GM19099 (cell line): ENCODE results near the gene CCNQ.

ENCODE experiments used
- POLR2A ChIP-seq: IDR thresholded peaks from 3 replicates; pipeline ENCODE4 v1.6.1; 2011; ENCODE audit warnings: low read depth; ENCODE audit not compliant: insufficient read length; ENCODE audit errors: extremely low read depth

The CCNQ gene

DNA sequence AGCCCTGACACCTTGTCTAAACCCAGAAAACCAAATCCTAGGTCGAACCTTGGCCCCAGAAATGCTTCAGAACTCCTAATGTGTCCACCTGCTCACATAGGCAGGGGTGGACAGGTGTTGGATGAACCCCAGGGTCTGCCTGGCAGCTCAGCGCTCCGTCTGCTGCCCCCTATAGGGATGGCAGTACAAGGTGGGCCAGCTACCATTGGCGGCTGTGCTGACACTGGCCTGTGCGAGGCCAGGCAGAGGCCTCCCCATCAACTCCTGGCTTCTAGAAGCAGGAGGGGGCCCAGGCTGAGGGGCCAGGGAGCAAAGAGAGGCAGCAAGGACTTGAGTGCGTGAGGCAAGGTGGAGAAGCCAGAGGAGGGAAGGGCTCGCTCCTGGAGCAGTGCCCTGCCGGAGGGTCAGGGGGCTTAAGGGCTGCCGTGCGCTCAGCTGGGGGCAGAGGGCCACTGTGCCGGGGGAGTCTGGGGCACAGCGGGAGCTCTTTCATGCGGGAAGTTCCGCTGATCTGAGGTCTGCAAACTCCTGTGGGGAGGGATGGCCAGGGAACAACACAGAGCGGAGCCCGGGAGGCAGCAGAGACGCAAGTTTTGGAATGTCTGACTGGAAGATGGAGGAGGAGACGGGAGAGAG lies 20.6 kb downstream of the CCNQ start:
- no peak for TF ChIP-seq POLR2A

DNA sequence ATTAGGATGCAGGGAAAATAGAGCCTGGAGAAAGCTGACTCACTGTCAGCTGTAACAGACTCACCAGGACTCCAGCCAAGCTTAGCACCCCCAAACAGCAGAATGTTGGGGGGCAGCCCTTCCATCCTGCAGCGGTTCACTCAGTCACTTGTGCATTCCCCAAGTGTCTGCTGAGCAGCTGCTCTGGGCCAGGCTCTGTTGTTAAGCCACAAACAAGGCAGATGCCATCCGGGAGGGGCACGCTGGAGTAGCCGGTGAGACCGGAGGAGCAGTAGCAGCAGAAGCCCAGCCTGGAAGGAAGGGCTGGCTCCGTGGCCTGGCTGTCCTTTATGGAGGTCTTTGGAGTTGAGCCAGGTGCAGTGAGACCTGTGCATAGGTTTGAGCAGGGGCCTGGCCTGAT lies 22.0 kb downstream of the CCNQ start:
- TF ChIP-seq POLR2A: no peak

DNA sequence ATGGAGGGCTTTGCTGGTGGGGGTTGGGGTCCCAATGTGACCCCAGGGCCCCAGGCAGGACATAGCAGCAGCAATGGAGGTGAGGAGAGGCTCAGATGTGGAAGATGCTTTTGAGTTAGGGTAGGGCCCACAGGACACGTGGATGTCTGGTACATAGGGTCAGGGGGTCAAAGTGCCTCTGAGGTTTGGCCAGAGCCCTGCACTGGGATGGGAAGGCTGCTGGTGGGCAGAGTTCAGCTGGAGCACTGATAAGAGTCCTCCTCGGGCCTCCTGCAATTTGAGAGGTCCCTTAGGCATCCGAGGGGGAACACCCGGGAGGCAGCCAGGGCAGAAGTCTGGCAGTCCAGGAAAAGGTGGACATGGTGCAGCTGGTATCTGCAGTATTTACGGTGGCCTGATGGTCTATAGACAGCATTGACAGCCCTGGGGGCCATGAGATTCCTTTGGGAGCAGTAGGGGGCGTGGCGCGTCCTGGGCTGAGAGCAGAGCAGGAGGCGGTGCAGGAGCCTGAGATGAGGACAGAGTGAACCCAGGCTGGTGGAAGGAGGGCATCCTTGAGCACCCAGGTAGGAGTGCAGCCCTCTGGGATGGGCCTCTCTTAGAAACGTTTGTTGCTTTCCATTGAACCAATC lies 22.6 kb downstream of the CCNQ start:
- no peak for TF ChIP-seq POLR2A

DNA sequence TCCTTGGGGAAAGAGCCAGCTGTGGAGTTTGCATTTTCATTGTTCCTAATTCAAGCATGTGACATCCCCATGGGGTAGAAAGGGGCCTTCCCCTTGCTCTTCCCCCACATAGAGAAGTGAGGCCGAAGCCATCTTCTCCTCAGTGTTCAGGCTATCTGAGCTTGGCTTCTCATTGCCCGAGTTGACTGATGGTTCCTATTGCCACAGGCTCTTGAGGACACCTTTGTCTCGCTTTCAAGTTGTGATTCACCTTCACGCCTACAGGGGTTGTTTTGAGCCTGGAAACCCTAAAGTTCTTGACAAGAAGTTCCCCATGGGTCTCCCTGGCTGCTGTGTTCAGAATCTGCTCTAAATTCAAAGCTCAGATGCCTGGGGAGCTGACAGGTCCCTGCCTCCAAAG lies 25.0 kb downstream of the CCNQ start:
- TF ChIP-seq POLR2A: no peak

DNA sequence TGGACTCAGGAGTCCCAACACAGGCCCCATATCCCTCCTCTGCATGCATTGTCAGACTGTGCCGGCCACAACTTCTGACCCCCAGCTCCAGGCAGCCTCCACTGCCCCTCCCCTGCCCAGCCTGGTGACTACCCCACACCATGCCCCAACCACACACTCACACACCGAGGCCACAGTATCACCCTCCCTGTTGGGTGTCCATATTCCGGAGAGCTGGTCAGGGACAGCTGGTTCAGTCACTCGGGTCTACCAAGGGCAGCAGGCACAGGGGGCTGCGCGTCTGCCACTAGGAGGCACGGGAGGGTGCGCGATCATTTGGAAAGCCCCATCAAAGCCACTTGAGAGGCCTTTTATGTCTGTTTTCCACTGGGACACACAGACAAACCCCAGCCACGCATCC lies 26.3 kb downstream of the CCNQ start:
- no peak for TF ChIP-seq POLR2A

DNA sequence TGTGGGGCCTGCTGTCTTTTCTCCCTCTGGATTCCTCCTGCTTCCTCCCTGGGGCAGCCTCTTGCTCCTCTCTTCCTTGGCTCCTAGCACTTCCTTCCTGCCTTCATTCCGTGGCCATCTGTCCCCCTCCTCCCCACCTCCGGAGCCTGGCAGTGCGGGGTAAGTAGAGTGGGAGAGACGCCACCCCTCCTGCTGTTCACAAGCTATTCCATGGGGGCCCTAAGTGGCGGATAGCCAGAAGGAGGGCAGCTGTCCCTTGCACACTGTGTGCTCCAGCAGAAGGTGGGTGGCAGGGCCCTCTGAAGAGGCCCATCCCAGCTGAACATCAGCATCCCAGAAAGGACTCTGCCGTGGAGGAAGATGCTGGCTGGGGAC lies 27.4 kb downstream of the CCNQ start:
- TF ChIP-seq POLR2A: no peak

DNA sequence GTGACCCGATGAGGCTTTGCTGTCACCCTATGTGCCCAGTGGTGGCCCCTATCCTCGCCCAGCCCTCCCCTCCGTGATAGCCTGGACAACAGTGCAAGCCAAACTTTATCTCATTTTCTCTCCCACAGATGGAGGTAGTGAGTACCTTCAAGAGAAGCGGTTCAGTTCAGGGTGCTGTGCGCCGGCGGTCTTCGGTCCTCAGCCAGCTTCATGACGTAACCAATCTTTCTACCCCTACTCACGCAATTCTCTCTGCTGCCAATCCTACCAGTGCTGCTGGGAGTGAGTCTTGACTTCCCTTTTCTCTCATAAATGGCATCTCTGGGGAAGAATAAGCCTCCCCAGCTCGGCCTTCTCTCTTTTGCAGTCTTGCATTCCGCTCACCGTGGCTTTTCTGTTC lies 29.5 kb downstream of the CCNQ start:
- TF ChIP-seq POLR2A: no peak

DNA sequence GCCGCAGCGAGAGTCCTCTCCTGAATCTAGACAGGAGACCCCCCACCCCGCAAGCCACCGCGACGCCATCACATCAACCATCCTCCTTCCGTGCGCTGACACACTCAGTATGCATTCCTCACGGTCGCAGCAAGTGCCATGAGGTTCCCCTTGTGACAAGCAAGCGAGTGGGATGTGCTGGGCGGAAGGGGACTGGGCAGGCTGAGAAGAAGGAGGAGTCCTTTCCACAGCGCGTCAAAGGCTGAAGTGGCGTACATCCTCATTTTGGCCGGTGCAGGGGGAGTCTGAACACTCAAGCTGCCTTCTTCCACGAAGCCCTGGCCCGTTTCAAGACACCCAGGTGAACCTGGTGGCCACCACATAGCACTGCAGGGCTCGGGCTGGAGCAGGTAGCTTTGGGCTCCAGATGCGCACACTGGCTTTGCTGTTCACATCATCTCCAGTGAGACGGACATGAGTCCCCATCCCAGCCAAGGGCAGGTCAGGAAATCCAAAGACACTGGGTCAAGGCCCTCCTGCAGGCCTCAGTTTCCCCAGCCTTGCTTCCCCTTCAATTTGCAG lies 30.4 kb downstream of the CCNQ start:
- no peak for TF ChIP-seq POLR2A

DNA sequence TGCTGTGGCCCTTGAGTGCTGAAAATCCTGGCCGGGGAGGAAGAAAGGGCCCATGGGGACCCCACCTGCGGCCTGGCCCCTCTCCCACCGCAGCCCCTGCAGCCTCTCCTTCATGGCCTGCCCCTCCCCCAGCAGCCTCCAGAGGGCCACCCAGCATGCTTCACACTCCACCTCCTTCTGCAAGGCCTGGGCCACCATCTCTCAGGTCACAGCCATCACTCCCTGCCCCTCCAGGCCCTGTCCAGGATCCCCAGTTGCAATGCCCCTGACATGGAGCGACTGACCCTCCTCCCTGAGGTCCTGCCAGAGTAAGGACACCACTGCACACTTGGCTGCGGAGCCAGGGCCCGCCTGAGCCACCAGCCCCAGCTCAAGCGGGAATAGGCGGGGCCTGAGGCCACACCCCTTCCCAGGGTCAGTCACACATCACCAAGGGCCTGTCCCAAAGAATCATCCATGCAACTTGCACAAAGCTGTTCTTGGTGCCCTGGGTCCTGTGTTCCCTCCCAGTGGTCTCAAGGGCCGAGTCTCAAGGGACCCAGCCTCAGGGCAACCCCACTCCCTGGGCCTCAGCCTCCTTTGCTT lies 32.9 kb downstream of the CCNQ start:
- no peak for TF ChIP-seq POLR2A

DNA sequence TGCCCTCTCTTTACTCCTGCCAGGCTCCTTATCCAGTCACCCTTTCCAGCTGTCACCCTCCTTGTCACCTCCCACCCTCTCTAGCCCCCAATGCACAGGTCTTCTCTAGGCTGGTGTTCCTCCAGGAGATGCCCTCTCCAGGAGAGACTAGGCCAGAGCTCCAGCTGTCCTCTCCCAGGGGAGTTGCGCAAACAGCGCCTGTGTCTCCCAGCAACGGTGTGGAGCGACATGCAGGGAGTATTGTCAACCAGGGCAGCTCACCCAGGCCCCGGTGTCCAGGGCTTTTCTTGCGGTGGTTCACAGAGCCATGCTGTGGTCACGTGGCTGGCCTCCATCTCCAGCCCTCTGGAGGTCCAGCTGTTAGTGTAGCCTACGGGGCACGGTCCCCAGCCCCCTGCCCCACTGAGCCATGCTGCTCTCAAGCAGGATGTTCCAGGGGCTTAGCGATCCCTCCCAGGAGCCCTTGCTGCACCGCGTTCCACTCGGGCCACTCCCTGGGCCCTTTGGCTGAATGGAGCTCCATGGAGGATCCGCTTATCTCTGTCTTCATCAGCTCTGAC lies 34.8 kb downstream of the CCNQ start:
- no peak for TF ChIP-seq POLR2A

DNA sequence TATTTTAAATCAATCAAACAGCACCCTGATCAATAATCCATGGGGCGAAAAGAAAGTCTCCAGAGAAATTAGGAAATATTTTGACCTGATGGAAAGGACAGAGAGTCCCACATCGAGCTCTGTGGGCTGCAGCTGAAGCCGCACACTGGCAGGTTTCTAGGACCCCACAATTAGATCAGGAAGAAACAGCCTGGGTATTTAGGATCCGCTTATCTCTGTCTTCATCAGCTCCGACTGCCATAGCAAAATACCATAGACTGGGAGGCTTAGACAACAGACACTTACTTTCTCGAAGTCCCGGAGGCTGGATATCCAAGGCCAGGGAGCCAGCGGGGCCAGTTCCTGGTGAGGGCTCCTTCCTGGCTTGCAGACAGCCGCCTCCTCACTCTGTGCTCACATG lies 36.4 kb downstream of the CCNQ start:
- no peak for TF ChIP-seq POLR2A

DNA sequence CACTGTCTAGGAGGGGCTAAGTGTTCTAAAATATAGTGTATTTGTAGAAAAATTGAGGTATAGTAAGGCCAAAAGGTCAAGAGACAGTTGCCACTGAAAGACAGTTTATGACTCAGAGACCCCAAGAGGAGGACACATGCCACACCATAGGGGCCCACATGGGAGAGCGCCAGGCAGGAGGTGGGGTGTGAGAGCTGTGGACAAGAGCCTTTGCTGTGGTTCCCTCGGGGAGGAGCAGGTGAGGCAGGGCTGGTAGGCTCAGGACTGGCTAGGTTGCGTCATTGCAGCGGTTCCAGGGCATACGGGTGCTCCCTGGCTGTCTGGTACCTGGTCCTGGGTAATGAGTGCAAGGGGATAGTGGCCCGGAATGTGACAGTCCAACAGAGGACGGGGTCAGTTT lies 37.6 kb downstream of the CCNQ start:
- no peak for TF ChIP-seq POLR2A

DNA sequence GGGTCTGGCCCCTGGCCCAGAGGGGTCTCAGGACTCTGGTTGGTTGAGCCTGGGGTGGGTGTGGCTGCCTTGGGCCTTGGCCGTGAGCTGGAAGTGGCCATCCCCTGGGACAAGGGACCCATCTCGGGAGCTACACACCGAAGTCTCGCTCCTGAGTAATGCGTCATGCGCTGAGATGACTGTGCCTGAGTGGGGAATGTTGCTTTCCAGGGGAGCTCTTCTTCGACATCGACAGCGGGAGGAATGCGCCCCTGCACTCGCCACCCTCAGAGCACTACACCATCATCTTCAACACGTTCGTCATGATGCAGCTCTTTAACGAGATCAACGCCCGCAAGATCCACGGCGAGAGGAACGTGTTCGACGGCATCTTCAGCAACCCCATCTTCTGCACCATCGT lies 38.5 kb downstream of the CCNQ start:
- no peak for TF ChIP-seq POLR2A

DNA sequence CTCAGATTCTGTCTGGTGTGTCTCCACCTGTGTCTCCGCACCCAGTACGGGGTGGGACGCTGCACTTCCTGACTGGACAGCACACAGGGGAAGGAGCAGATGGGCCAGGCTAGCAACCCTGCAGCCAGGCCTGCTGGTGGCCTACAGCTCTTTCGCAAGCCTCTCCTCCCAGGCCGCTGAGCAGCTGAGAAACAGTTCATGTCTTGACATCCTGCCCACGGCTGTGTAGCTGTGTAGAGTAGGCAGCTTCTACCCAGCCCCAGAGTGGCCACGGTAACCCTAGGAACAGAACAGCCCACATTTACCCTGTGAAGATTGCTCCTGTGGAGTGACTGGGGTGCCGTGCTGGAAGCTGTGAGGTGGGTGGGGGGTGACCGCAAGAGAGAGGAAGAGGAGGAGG lies 38.9 kb downstream of the CCNQ start:
- TF ChIP-seq POLR2A: no peak

DNA sequence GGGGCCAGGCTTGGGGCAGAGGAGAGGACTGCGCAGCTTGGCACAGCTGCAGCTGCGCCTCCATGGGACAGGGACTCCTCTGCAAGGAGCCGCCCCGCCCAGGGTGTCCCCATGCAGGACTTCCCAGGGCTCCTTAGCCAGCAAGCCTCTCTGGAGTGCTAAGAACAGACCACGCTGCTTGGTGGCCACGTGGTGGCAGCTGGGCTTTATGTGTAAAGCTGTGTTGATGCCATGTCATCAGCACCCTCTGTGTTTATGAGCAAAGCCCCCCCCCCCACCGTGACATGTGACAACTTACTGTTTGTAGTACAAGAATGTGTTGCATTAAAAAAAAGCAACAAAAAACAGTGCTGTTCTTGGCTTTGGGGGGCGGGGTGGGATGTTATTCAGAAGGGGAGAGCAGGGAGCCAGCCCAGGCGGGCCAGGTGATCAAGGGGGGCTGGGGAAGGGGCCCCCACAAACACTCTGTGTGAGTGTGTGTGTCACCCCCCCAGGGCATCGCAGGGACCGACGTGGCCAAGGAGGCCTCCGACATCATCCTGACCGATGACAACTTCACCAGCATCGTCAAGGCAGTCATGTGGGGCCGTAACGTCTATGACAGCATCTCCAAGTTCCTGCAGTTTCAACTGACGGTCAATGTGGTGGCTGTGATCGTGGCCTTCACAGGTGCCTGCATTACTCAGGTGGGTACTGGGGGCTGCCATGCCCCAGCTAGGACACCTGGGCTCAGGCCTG lies 41.2 kb downstream of the CCNQ start:
- no peak for TF ChIP-seq POLR2A
